ENCODE results near the gene MED25.

The MED25 gene

DNA sequence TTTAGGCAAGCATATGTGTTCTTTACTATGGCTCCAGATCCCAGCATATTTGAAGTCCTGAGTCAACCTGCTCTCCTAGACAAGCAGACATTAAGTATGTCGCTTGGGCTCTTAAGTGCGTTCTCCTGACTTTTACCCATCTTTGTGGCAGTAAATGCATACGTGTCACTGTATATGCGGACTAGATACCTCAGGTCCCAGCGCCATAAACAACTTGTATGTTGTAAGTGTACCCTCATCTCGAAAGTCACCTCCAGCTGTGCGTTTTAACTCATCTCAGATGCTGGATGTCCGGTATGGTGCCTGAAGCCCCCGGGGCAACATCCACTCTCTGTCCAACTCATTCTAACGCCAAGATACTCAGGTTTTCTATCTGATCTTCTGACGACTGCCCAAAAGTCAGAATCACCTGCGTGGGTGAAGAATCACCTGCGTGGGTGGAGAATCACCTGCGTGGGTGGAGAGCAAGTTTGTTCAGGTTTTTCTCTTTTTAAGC is 34.6 kb downstream of the MED25 start:
- no peak for DNase-seq (ENCODE audit: insufficient read length, low spot score)
- peak; percentile 9 for FAIRE-seq
- no peak for TF ChIP-seq SPI1 (IDR thresholded peaks at IDR 0.05; ENCODE audit: low read depth, low read length)
- no peak for TF ChIP-seq TAF1 (IDR thresholded peaks at IDR 0.05; ENCODE audit: low read depth, low read length)
- TF ChIP-seq PAX5 (IDR thresholded peaks at IDR 0.05; ENCODE audit: insufficient read depth, low read length, severe bottlenecking) = no peak
- no peak for TF ChIP-seq POLR2AphosphoS5 (IDR thresholded peaks at IDR 0.05; ENCODE audit: low read depth, low read length)
- TF ChIP-seq POLR2A (IDR thresholded peaks at IDR 0.05; ENCODE audit: low read depth, low read length) = no peak
- no peak for TF ChIP-seq POU2F2 (IDR thresholded peaks at IDR 0.05; ENCODE audit: low read depth, low read length)

DNA sequence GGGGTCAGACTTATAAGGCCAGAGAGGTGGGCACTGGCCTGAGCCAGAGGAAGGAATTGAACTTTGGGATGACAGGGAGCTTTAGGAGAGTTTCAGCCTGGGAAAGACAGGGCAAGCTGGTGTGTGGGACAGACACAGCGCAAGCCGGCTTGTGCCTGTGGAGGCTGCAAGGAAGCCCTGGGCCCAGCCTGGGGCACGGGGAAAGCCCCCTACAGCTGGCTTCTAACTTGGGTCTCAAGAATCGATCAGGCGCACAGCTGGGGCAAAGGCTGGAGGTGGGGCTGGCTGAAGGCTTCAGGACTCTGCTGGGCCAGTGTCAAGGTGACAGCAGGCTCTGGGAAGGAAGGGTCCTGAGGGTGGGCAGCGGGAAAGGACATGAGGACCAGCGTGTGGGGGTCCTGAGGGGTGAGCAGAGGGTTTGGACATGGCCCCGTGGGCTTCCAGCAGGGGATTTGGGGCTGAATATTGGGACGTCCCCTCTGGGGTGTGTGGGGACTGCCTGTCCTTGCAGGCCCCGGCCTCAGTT is 35.8 kb downstream of the MED25 start:
- TF ChIP-seq POLR2A (IDR thresholded peaks at IDR 0.05; ENCODE audit: low read depth, low read length) (no peak), POU2F2 (IDR thresholded peaks at IDR 0.05; ENCODE audit: low read depth, low read length) (no peak), TAF1 (IDR thresholded peaks at IDR 0.05; ENCODE audit: low read depth, low read length) (no peak), PAX5 (IDR thresholded peaks at IDR 0.05; ENCODE audit: insufficient read depth, low read length, severe bottlenecking) (no peak)
- no peak for DNase-seq (ENCODE audit: insufficient read length, low spot score)
- FAIRE-seq = no peak

DNA sequence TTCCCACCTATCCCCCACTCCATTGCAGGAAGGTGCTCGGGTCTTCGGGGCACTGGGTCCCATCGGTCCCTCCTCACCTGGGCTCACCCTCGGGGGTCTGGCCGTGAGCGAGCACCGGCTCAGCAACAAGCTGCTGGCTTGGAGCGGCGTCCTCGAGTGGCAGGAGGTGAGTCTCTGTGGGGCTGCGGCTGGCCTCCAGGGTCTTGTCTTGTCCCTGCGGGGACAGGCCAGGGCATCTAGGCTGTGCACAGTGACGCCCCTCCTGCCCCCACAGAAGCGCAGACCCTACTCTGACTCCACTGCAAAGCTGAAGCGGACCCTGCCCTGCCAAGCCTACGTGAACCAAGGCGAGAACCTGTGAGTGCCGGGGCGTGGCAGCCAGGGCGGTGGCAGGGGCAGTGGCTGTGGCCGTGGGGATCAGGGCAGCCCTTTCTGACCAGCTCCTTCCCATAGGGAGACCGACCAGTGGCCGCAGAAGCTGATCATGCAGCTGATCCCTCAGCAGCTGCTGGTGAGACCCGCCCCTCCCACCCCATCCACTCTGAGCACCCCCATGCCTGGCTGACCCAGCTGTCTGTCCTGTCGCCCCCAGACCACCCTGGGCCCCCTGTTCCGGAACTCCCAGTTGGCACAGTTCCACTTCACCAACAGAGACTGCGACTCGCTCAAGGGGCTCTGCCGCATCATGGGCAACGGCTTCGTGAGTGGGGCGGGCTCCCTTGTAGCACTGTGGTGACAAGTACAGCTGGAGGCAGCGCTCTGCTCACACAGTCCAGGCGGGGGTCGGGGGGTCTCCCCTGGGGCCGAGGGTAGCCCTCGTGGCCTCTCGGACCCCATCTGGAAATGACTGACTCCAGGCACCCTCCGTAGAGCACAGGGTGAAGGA is 36.5 kb downstream of the MED25 start:
- TF ChIP-seq POLR2AphosphoS5 (IDR thresholded peaks at IDR 0.05; ENCODE audit: low read depth, low read length) = no peak
- TF ChIP-seq POU2F2 (IDR thresholded peaks at IDR 0.05; ENCODE audit: low read depth, low read length) = no peak
- TF ChIP-seq POLR2A (IDR thresholded peaks at IDR 0.05; ENCODE audit: low read depth, low read length) = no peak
- no peak for TF ChIP-seq SPI1 (IDR thresholded peaks at IDR 0.05; ENCODE audit: low read depth, low read length)
- no peak for TF ChIP-seq PAX5 (IDR thresholded peaks at IDR 0.05; ENCODE audit: insufficient read depth, low read length, severe bottlenecking)
- FAIRE-seq (no peak), DNase-seq (ENCODE audit: insufficient read length, low spot score) (no peak)

DNA sequence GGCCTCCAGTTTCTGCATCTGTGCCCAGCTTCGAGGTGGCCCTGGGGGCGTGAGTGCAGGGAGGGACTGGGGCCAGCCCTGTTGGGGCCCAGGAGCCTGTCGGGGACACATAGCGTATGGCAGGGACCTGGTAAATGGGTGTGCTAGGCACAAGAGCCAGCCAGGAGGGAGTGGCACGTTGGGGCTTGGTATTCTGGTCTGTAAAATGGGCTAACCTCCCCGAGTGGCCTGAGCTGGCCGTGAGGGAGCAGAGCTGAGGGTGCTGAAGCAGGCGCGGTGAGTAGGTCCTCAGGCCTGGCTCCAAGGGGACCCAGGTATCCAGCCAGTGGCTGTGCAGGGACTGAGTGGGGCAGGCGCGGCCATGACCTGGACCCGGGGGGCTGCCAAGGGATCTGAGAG is 37.2 kb downstream of the MED25 start:
- no peak for FAIRE-seq
- no peak for DNase-seq (ENCODE audit: insufficient read length, low spot score)
- TF ChIP-seq POLR2AphosphoS5 (IDR thresholded peaks at IDR 0.05; ENCODE audit: low read depth, low read length) = no peak
- TF ChIP-seq SPI1 (IDR thresholded peaks at IDR 0.05; ENCODE audit: low read depth, low read length) = no peak
- no peak for TF ChIP-seq PAX5 (IDR thresholded peaks at IDR 0.05; ENCODE audit: insufficient read depth, low read length, severe bottlenecking)
- no peak for TF ChIP-seq POLR2A (IDR thresholded peaks at IDR 0.05; ENCODE audit: low read depth, low read length)
- TF ChIP-seq TAF1 (IDR thresholded peaks at IDR 0.05; ENCODE audit: low read depth, low read length) = no peak
- no peak for TF ChIP-seq POU2F2 (IDR thresholded peaks at IDR 0.05; ENCODE audit: low read depth, low read length)

DNA sequence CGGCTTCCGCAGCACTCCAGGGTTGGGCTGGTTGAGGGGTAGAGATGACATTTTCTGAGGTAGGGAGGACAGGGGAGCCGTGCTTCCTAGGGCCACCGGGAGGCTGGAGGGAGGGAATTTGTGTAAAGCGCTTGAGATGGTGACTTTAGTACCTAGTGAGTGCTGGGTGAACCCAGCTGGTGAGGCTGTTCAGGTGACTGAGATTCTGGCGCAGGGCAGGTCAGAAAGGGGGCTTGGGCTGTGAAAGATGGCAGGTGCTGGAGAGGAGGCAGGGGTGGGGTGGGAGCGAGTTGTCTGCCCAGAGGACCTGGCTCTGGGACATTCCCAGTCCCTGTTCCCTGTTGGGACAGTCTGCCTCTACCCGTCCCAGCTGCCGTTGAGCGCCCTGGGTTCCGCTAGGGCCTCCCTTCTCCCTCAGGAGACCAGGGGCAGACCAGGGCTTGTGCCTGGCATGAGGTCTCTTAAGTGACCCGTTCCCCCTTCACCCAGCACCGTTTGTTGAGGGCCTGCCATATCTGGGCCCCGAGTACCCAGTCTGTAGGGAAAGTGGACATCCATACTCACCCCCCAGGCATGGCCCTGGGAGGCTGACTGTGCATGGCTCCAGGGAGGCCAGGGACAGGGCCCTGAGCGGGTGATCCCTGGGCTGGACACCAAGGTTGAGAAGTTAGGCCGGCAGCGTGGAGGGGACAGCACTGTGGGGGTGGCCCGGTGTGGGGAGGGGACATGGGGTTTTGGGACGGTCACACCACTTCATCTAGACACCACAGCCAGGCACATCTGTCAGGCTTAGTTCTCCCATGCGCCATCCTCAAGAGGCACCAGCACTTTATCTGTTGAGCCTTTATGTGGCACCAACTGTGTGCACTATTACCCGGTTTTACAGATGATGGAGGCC is 37.8 kb downstream of the MED25 start:
- TF ChIP-seq PAX5 (IDR thresholded peaks at IDR 0.05; ENCODE audit: insufficient read depth, low read length, severe bottlenecking) (no peak), POLR2A (IDR thresholded peaks at IDR 0.05; ENCODE audit: low read depth, low read length) (peak; percentile 20; the same call in 1 of the 2 replicates), TAF1 (IDR thresholded peaks at IDR 0.05; ENCODE audit: low read depth, low read length) (no peak), POU2F2 (IDR thresholded peaks at IDR 0.05; ENCODE audit: low read depth, low read length) (no peak; the same call in 1 of the 2 replicates), POLR2AphosphoS5 (IDR thresholded peaks at IDR 0.05; ENCODE audit: low read depth, low read length) (peak; percentile 46), SPI1 (IDR thresholded peaks at IDR 0.05; ENCODE audit: low read depth, low read length) (no peak)
- FAIRE-seq (no peak), DNase-seq (ENCODE audit: insufficient read length, low spot score) (no peak)

DNA sequence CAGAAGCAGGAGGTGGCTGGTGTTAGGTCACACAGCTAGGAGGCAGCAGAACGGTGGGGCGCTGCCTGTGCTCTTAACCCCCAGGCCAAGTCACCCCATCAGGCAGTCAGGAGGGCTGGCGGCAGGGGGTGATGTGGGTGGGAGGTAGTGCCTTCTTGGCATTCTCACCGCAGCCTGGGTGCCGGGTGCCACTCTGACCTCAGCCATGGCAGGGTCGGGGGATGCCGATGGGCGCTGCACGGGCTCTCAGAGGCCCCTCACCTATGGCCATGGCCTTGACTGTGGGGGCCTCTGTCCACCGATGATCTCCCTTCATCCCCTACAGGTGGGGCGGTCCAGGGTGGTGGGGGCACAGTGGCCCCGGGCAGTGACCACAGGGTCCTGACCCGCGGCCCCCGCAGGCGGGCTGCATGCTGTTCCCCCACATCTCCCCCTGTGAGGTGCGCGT is 38.5 kb downstream of the MED25 start:
- FAIRE-seq = no peak
- no peak for TF ChIP-seq POU2F2 (IDR thresholded peaks at IDR 0.05; ENCODE audit: low read depth, low read length)
- no peak for TF ChIP-seq POLR2A (IDR thresholded peaks at IDR 0.05; ENCODE audit: low read depth, low read length)
- TF ChIP-seq TAF1 (IDR thresholded peaks at IDR 0.05; ENCODE audit: low read depth, low read length) = no peak
- no peak for TF ChIP-seq PAX5 (IDR thresholded peaks at IDR 0.05; ENCODE audit: insufficient read depth, low read length, severe bottlenecking)
- no peak for TF ChIP-seq POLR2AphosphoS5 (IDR thresholded peaks at IDR 0.05; ENCODE audit: low read depth, low read length)
- no peak for TF ChIP-seq SPI1 (IDR thresholded peaks at IDR 0.05; ENCODE audit: low read depth, low read length)

DNA sequence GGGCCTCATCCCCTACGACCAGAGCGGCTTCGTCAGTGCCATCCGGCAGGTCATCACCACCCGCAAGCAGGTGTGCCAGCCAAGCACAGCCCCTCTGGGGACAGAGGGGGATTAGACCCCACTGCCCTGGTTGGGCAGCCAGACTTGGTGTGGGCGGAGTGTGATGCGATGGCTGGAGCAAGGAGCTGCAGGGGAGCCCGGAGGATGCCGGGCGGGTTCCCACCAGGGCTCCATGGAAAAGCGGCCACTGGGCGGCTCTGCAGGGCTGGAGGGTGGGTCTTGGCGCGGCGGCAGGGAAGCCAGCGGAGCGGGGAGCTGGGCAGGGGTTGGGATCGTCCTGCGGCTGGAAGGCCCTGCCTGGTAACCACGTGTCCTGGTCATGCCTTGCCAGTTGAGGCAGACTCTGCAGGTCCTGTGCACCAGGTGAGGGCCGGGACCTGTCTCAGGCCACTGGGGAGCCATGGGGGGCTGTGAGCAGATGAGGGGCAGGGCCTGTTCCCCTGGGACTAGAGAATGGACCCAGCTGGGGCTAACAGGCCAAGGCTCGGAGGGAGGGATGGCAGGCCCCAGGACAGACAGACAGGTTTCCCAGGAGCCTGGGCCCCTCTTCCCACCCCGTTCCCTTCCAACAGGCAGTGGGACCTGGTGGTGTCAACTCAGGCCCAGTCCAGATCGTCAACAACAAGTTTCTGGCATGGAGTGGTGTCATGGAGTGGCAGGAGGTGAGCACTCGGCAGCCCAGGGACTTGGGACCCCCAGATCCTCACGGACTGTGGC is 39.2 kb downstream of the MED25 start:
- TF ChIP-seq POLR2A (IDR thresholded peaks at IDR 0.05; ENCODE audit: low read depth, low read length) (no peak), POU2F2 (IDR thresholded peaks at IDR 0.05; ENCODE audit: low read depth, low read length) (no peak; the same call in 1 of the 2 replicates), POLR2AphosphoS5 (IDR thresholded peaks at IDR 0.05; ENCODE audit: low read depth, low read length) (peak; percentile 15; the same call in 1 of the 2 replicates), SPI1 (IDR thresholded peaks at IDR 0.05; ENCODE audit: low read depth, low read length) (no peak), TAF1 (IDR thresholded peaks at IDR 0.05; ENCODE audit: low read depth, low read length) (no peak)
- DNase-seq (ENCODE audit: insufficient read length, low spot score) = no peak
- no peak for FAIRE-seq

More for the DNA sequence above, 38.5 kb downstream of the MED25 start:
- no peak for DNase-seq (ENCODE audit: insufficient read length, low spot score)

DNA sequence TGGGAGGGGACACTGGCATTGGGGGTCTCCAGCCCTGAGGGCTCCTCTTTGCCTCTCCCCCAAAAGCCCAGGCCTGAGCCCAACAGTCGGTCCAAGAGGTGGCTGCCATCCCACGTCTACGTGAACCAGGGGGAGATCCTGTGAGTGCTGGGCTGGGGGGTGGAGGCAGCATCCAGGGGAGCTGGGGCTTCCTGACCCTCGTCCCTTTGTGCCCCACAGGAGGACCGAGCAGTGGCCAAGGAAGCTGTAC is 39.7 kb downstream of the MED25 start:
- FAIRE-seq (no peak), DNase-seq (ENCODE audit: insufficient read length, low spot score) (no peak)
- TF ChIP-seq POU2F2 (IDR thresholded peaks at IDR 0.05; ENCODE audit: low read depth, low read length) = no peak
- no peak for TF ChIP-seq POLR2A (IDR thresholded peaks at IDR 0.05; ENCODE audit: low read depth, low read length)
- no peak for TF ChIP-seq TAF1 (IDR thresholded peaks at IDR 0.05; ENCODE audit: low read depth, low read length)
- no peak for TF ChIP-seq PAX5 (IDR thresholded peaks at IDR 0.05; ENCODE audit: insufficient read depth, low read length, severe bottlenecking)
- TF ChIP-seq SPI1 (IDR thresholded peaks at IDR 0.05; ENCODE audit: low read depth, low read length) = no peak
- TF ChIP-seq POLR2AphosphoS5 (IDR thresholded peaks at IDR 0.05; ENCODE audit: low read depth, low read length) = no peak
